HepG2 (cell line): ENCODE results near the gene SIK1.

Source experiments
- CTCF ChIP-seq: sonication (generic); formaldehyde crosslinking; IDR thresholded peaks from 2 replicates; pipeline ENCODE4 v1.5.0; 2020; ENCODE audit warnings: mild to moderate bottlenecking, missing genetic modification reagents, moderate library complexity
- ELK4 ChIP-seq: sonication (generic); formaldehyde crosslinking; IDR thresholded peaks from 2 replicates; pipeline ENCODE4 v1.9.0; 2021; ENCODE audit warnings: missing genetic modification reagents, borderline replicate concordance
- FLYWCH1 ChIP-seq: sonication (generic); formaldehyde crosslinking; IDR thresholded peaks from 2 replicates; pipeline ENCODE4 v1.8.1; 2023; ENCODE audit warnings: mild to moderate bottlenecking, missing genetic modification reagents
- HDAC2 ChIP-seq: sonication (generic); formaldehyde crosslinking; IDR thresholded peaks from 2 replicates; pipeline ENCODE4 v1.4.0; 2020; ENCODE audit warnings: missing genetic modification reagents
- HOMEZ ChIP-seq: IDR thresholded peaks from 2 replicates; pipeline ENCODE4 v1.6.1; 2016; ENCODE audit warnings: low read depth
- KLF16 ChIP-seq, 2 experiments: sonication (generic) in 1 of 2; formaldehyde crosslinking in 1 of 2; IDR thresholded peaks; 2 replicates each; pipeline versions ENCODE4 v1.6.1 to v1.8.0; 2016 to 2023; ENCODE audit warnings: missing genetic modification reagents in 2 of 2, missing compliant biosample characterization in 1 of 2
- MAFK ChIP-seq, 2 experiments: IDR thresholded peaks in 1 of 2; conservative IDR thresholded peaks in 1 of 2; 2 replicates each; pipeline ENCODE4 v1.6.1; 2011; ENCODE audit warnings: improper control_type of control experiment in 2 of 2, low read length in 2 of 2
- NFRKB ChIP-seq: fragments of 450-650 bp; IDR thresholded peaks from 2 replicates; pipeline ENCODE4 v1.6.1; 2017
- RAD21 ChIP-seq: fragments of 450-650 bp; formaldehyde crosslinking; IDR thresholded peaks from 2 replicates; pipeline ENCODE4 v1.5.0; 2020; ENCODE audit warnings: mild to moderate bottlenecking
- REST ChIP-seq, 2 experiments: IDR thresholded peaks; 2 replicates each; pipeline ENCODE4 v1.6.1; 2011 to 2012; ENCODE audit warnings: low read length in 2 of 2, borderline replicate concordance in 1 of 2, low read depth in 1 of 2, mild to moderate bottlenecking in 1 of 2, moderate library complexity in 1 of 2
- ZBTB1 ChIP-seq: sonication (generic); formaldehyde crosslinking; IDR thresholded peaks from 2 replicates; pipeline ENCODE4 v1.4.0; 2020; ENCODE audit warnings: missing genetic modification reagents, borderline replicate concordance
- ZNF276 ChIP-seq: sonication (generic); formaldehyde crosslinking; IDR thresholded peaks from 2 replicates; pipeline ENCODE4 v1.4.0; 2020; ENCODE audit warnings: mild to moderate bottlenecking, low read depth, missing genetic modification reagents
- ZNF589 ChIP-seq: sonication (generic); formaldehyde crosslinking; conservative IDR thresholded peaks from 2 replicates; pipeline ENCODE4 v1.8.0; 2022; ENCODE audit warnings: mild to moderate bottlenecking, moderate library complexity, missing genetic modification reagents

GRCh38 chr21:43375006-43375836 lies 51.7 kb downstream of the SIK1 start:
- TF ChIP-seq ZBTB1 (CRISPR knock-in tag) (no peak), KLF16 (CRISPR knock-in tag; IDR thresholded peaks at IDR 0.05) (no peak), ZNF589 (CRISPR knock-in tag) (no peak), RAD21 (CRISPR knock-in tag) (no peak), REST (IDR thresholded peaks at IDR 0.05; ENCODE audit: borderline replicate concordance in 1 of 2, low read depth in 1 of 2, low read length in 2 of 2) (no peak), ZNF276 (CRISPR knock-in tag) (no peak), CTCF (CRISPR knock-in tag) (no peak), FLYWCH1 (CRISPR knock-in tag) (no peak), HDAC2 (CRISPR knock-in tag) (no peak), ELK4 (CRISPR knock-in tag) (no peak), MAFK (conservative IDR thresholded peaks at IDR 0.05 in 1 of 2, IDR thresholded peaks at IDR 0.05 in 1 of 2; ENCODE audit: low read length in 2 of 2) (no peak), HOMEZ (no peak), NFRKB (no peak)
